ENCODE data around the gene KRT72.

Gene KRT72

GRCh38 chr12:52613384-52614030, 12.2 kb upstream of the KRT72 start:
- H4K20me1 ChIP-seq (ENCODE audit: control insufficient read depth, insufficient read depth, low read depth, low read length) = no peaks in the 10 kb centered on the region
- H3K4me1 ChIP-seq (ENCODE audit: control insufficient read depth, low read length) = no peaks in the 10 kb centered on the region
- no peak for TF ChIP-seq CTCF (IDR thresholded peaks at IDR 0.05; ENCODE audit: low read depth, low read length, poor library complexity, severe bottlenecking)
- no peak for TF ChIP-seq EZH2phosphoT487 (IDR thresholded peaks at IDR 0.05; ENCODE audit: borderline replicate concordance, low read length)
- no peaks in the 10 kb centered on the region for H3F3A ChIP-seq (ENCODE audit: control insufficient read depth, insufficient read depth)
- H3K27me3 ChIP-seq (ENCODE audit: control insufficient read depth, low read length) = peaks cover 10% of the 10 kb centered on the region; the same call in 1 of the 2 replicates
- no peaks in the 10 kb centered on the region for H3K36me3 ChIP-seq (ENCODE audit: control insufficient read depth, low read length)
- H3K79me2 ChIP-seq (ENCODE audit: control insufficient read depth, low read length) = no peaks in the 10 kb centered on the region
- H3K9me3 ChIP-seq (ENCODE audit: control insufficient read depth, insufficient read depth, low read length) = no peaks in the 10 kb centered on the region
- no peak overlapping the region for H3K4me2 ChIP-seq (ENCODE audit: low read length)
- no peaks in the 10 kb centered on the region for H3K9me2 ChIP-seq (replicated peaks; ENCODE audit: control insufficient read depth, low read length)
- no peak overlapping the region for H3K27ac ChIP-seq (ENCODE audit: low read depth, low read length)
- no peak overlapping the region for H3K4me3 ChIP-seq (ENCODE audit: low read length)

DNA sequence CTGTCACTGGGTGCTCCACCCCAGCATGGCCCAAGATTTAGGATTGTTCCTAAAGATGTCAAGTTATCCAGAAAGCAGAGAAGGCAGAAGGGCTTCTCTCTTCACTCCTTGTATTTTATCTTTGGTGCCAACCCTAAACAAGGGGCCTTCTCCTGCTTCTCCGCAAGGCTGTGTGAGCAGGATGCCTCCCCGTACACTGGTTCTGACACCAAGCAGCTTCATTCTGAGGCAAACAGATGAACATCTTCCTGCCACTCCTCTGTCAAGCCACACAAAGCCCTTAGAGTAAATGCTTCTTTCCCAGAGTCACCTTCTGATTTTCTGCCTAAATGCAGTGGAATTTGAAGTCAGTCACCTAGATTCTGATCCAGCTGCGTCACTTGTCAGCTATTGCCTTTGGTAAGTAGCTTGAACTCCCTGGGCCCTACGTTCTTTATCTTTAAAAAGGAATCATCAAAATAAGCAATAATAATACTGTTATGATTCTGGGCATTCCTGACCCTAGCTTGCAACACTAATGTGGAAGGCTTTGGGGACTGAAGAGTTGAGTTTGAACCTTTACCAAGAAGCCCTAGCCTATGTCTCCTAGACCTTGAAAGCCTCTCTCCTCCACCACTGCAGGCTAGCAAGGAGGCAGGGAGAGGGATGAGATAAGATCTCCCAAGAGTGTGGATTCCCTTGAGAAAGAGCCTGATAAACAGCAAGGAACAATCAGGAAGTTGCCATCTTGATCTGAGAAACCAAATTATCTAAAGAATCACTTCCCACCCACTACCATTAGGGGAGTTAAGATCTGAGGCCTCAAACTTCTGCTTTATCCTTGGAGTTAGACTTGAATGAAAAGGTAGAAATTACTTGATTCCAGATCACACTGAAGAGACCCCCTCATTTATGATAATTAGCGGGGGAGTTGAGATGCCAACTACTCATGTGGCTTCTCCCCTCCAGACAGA, 11.4 kb upstream of the KRT72 start:
- Histone ChIP-seq H3K36me3 (ENCODE audit: control insufficient read depth, low read length) (no peaks in the 10 kb centered on the region), H3K4me3 (ENCODE audit: low read length) (no peak overlapping the region), H3K27ac (ENCODE audit: low read depth, low read length) (no peak overlapping the region), H3F3A (ENCODE audit: control insufficient read depth, insufficient read depth) (no peaks in the 10 kb centered on the region), H3K27me3 (ENCODE audit: control insufficient read depth, low read length) (peaks cover 10% of the 10 kb centered on the region; the same call in 1 of the 2 replicates), H4K20me1 (ENCODE audit: control insufficient read depth, insufficient read depth, low read depth, low read length) (no peaks in the 10 kb centered on the region), H3K4me1 (ENCODE audit: control insufficient read depth, low read length) (no peaks in the 10 kb centered on the region), H3K9me2 (replicated peaks; ENCODE audit: control insufficient read depth, low read length) (no peaks in the 10 kb centered on the region), H3K79me2 (ENCODE audit: control insufficient read depth, low read length) (no peaks in the 10 kb centered on the region), H3K9me3 (ENCODE audit: control insufficient read depth, insufficient read depth, low read length) (no peaks in the 10 kb centered on the region), H3K4me2 (ENCODE audit: low read length) (no peak overlapping the region)
- no peak for TF ChIP-seq EZH2phosphoT487 (IDR thresholded peaks at IDR 0.05; ENCODE audit: borderline replicate concordance, low read length)
- TF ChIP-seq CTCF (IDR thresholded peaks at IDR 0.05; ENCODE audit: low read depth, low read length, poor library complexity, severe bottlenecking) = no peak

DNA sequence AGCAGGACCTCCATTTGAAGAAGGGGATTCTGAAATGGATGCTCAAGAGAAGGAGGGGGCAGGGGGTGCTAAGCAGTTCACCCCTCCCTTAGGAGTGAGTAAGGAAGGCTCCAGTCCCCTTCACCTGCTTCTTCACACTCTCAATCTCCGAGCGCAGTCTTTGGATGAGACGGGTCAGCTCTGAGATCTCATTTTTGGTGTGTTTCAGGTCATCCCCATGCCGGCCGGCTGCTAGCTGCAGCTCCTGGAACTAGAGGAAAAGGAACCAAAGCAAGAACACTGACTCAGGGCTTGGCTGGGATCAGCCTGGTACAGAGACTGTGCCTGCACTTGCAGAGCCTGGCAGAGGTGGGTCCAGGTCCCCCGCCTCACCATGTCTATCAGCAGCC, 9.8 kb upstream of the KRT72 start:
- H3K36me3 ChIP-seq (ENCODE audit: control insufficient read depth, low read length) = no peaks in the 10 kb centered on the region
- H4K20me1 ChIP-seq (ENCODE audit: control insufficient read depth, insufficient read depth, low read depth, low read length) = no peaks in the 10 kb centered on the region
- TF ChIP-seq CTCF (IDR thresholded peaks at IDR 0.05; ENCODE audit: low read depth, low read length, poor library complexity, severe bottlenecking) (no peak), EZH2phosphoT487 (IDR thresholded peaks at IDR 0.05; ENCODE audit: borderline replicate concordance, low read length) (no peak)
- no peak overlapping the region for H3K27ac ChIP-seq (ENCODE audit: low read depth, low read length)
- no peaks in the 10 kb centered on the region for H3K4me1 ChIP-seq (ENCODE audit: control insufficient read depth, low read length)
- H3K27me3 ChIP-seq (ENCODE audit: control insufficient read depth, low read length) = peaks cover 7% of the 10 kb centered on the region; the same call in 1 of the 2 replicates
- H3K9me3 ChIP-seq (ENCODE audit: control insufficient read depth, insufficient read depth, low read length) = no peaks in the 10 kb centered on the region
- no peak overlapping the region for H3K4me3 ChIP-seq (ENCODE audit: low read length)
- H3K9me2 ChIP-seq (replicated peaks; ENCODE audit: control insufficient read depth, low read length) = no peaks in the 10 kb centered on the region
- H3K4me2 ChIP-seq (ENCODE audit: low read length) = no peak overlapping the region
- H3F3A ChIP-seq (ENCODE audit: control insufficient read depth, insufficient read depth) = no peaks in the 10 kb centered on the region
- no peaks in the 10 kb centered on the region for H3K79me2 ChIP-seq (ENCODE audit: control insufficient read depth, low read length)

All from DOHH2 (cell line).